ENCODE results near the gene PIR.

Gene PIR

DNA sequence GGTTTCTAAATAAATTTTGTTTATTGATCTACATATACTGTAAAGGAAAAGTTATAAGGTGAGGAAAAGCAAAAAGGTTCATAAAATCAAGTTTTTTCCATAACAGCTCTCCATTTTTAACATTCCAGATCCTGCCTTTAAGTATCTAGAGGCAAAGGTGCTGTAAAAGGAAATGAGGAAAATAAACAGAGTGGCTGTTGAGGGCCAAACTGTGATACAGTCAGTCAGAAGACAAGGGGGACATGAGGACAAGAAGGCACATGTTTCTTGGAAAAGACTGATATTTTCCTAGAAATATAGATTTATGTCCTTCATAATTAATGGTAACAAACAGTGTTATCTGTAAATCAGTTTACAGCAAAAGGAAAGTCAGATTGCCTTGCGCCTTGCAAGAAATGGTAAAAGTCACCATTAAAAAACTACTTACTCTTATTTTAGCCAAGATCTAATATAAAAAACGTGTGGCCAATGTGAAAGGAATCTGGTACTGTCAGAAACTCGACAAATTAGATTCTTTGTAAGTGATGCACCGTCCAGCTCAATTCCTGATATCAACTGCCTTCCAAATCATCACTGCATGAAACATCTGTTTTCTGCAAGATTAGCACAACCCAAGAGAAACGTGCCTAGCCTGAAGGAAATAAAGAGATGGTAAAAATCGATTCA lies 75.0 kb downstream of the PIR start:
- DNase-seq (ENCODE audit: low read depth, low spot score), result no peak

GRCh38 chrX:15416133-15416993 lies 76.8 kb downstream of the PIR start:
- DNase-seq (ENCODE audit: low read depth, low spot score), result peak; percentile 16

DNA sequence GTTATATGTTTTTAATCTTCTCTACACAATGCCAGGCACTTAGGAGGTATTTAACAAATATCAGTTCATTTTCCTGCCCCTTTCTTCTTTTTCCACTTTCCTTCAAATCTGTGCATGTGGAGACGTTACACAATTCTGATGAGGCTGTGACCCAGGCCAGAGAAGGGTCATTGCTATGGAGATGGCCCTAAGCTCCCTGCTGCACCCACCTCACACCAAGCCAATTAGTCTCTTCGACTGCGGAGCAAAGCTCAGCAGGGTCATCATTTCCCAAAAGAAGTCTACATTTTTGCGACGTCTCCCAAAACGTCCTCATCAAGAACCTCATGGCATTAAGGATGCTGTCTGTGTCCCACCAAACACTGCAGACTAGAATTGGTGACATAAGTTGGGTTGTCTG lies 80.0 kb downstream of the PIR start:
- DNase-seq (ENCODE audit: low read depth, low spot score), result no peak

- DNase-seq (ENCODE audit: low read depth, low spot score), result no peak
Observed at GRCh38 chrX:15410947-15411346, 82.2 kb downstream of the PIR start.

- no peak for DNase-seq (ENCODE audit: low read depth, low spot score)
Observed at GRCh38 chrX:15410430-15410829, 82.7 kb downstream of the PIR start.

GRCh38 chrX:15405846-15406245 lies 87.3 kb downstream of the PIR start:
- no peak for DNase-seq (ENCODE audit: low read depth, low spot score)

- DNase-seq (ENCODE audit: low read depth, low spot score), result no peak
Observed at GRCh38 chrX:15404401-15405096, 88.6 kb downstream of the PIR start.

GRCh38 chrX:15401378-15401777 lies 91.8 kb downstream of the PIR start:
- DNase-seq (ENCODE audit: low read depth, low spot score), result no peak

- no peak for DNase-seq (ENCODE audit: low read depth, low spot score)
Observed at GRCh38 chrX:15399962-15400391, 93.2 kb downstream of the PIR start.

DNA sequence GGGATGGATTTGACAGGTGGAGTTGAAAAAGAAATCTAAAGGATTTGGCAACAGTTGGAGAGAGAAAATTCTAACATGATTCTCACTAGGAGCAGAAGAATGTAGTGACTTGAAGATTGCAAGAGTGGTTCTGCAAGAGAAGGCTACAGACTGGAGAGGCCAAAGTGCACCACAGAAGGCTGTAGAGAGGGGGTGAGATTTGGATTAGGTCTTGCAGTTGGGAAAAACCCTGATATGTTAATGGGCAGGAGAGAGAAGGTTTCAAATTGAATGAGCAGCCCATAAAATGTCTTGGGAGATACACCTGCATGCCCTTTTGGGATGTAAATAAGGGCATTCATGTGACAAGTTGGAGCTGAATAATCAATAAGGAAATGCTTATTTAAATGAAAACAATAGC lies 94.3 kb downstream of the PIR start:
- no peak for DNase-seq (ENCODE audit: low read depth, low spot score)

DNA sequence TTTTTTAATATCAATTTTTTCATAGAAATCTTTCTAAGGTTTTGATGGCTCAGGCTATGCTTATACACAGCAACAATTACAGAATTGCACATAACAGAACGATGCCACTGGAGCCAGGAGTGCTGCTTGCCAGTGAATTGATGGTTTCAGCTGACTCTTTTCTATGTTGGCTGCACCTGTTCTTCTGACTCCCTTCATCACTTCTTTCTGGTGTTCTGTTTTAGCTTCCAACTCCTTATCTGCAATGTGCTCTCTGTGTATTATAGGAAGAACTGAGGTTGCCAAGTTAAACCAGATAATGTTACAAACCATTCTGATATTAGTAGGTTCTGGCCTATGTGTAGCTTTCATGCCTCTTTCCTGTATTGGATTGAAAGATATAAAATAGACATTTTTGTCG lies 97.3 kb downstream of the PIR start:
- DNase-seq (ENCODE audit: low read depth, low spot score), result no peak

GRCh38 chrX:15391850-15392249 lies 101.3 kb downstream of the PIR start:
- DNase-seq (ENCODE audit: low read depth, low spot score), result peak; percentile 17

DNA sequence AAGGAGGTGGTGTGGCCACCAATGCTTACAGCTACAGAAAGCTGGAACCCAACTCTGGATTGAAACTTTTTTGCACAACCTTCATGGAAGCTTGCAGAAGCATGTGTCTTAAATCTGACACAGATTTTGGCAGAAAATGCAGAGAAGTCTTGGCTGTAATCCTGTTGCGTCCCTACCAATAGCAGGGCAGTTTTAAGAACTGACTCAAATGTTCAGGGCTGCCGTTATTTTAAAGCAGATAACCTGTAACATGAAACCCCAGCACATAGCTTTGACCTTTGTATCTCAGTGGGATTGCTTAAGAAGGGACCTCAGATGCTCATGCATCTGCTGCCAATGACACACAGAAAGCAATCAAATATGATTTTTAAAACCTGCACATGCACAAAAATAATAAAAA lies 108.8 kb downstream of the PIR start, which contains the start of gene VEGFD:
Gene VEGFD (minus strand): TSS at position 110 of the 400 bp plus-strand sequence. CDS start 467 bp downstream, outside the sequence.
- DNase-seq (ENCODE audit: low read depth, low spot score), result no peak

- DNase-seq (ENCODE audit: low read depth, low spot score), result peak; percentile 3
Observed at GRCh38 chrX:15382813-15383212, 110.3 kb downstream of the PIR start.

GRCh38 chrX:15376956-15377355 lies 116.2 kb downstream of the PIR start:
- DNase-seq (ENCODE audit: low read depth, low spot score), result no peak

DNA sequence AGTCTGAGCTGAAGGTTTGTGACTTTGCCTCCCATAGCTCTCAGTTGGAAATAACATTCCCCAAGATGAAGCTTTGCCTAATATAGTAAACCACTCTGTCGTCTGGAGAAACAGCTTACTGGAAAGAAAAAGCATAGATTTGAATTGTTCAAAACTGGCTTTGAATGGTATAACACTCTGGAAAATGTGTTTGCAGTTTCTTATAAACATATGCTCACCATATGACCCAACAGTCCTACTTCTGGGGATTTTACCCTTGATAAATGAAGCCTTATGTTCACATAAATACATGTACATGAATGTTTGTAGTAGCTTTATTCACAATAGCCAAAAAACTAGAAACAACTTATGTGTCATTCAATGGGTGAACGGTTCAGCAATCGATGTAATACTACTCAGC lies 119.2 kb downstream of the PIR start:
- no peak for DNase-seq (ENCODE audit: low read depth, low spot score)

- DNase-seq (ENCODE audit: low read depth, low spot score), result no peak
Observed at GRCh38 chrX:15366506-15367352, 126.4 kb downstream of the PIR start.

DNA sequence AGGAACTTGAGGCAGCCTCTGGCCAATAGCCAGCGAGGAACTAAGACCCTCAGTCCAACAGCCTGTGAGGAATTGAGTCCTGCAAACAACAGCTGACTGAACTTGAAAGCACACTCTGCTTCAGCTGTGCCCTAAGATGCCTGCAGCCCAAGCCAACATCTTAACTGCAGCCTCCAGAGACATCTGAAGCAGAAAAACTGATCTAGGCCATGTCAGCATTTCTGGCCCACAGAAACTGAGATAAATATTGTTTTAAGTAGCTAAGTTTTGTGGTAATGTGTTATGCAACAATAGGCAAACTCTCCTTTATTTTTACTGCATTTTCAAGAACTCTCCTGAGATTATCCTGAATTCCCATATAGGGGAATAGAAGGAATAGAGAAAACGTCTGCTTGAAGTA lies 133.4 kb downstream of the PIR start:
- DNase-seq (ENCODE audit: low read depth, low spot score), result no peak

GRCh38 chrX:15358533-15358932 lies 134.6 kb downstream of the PIR start:
- DNase-seq (ENCODE audit: low read depth, low spot score), result no peak

- DNase-seq (ENCODE audit: low read depth, low spot score), result no peak
Observed at GRCh38 chrX:15356444-15356843, 136.7 kb downstream of the PIR start.

- DNase-seq (ENCODE audit: low read depth, low spot score), result peak; percentile 54
Observed at GRCh38 chrX:15350329-15350996, 142.7 kb downstream of the PIR start.

Data from ELF-1 (cell line).